ENCODE data around the gene PCDHB14. TPM values are rescaled to one million over a fixed set of nuclear protein-coding genes. Genes with fewer than 3 reads are reported as not detected.

The PCDHB14 gene
- total RNA-seq, 4 donors from 2014 or later: 1.5 to 2.9 (median 2.4) TPM

DNA sequence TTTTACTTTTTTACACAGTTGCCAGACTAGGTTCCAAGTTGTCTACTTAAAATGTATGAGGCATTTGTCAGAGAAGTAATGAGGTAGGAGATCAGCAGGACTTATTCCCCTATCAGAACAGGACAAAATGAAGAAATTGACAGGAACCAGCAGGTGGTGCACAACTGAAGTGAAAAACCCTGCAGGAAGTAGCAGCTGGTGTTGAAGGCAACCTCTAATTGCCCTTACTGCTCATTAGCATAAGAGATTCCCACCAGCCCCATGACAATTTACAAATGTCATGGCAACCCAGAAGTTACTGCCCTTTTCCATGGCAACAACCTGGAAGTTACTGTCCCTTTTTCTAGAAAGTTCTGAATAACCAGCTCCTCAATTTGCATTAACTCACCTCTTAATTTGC lies 27.4 kb downstream of the PCDHB14 start:
- TF ChIP-seq, protein P1, sequence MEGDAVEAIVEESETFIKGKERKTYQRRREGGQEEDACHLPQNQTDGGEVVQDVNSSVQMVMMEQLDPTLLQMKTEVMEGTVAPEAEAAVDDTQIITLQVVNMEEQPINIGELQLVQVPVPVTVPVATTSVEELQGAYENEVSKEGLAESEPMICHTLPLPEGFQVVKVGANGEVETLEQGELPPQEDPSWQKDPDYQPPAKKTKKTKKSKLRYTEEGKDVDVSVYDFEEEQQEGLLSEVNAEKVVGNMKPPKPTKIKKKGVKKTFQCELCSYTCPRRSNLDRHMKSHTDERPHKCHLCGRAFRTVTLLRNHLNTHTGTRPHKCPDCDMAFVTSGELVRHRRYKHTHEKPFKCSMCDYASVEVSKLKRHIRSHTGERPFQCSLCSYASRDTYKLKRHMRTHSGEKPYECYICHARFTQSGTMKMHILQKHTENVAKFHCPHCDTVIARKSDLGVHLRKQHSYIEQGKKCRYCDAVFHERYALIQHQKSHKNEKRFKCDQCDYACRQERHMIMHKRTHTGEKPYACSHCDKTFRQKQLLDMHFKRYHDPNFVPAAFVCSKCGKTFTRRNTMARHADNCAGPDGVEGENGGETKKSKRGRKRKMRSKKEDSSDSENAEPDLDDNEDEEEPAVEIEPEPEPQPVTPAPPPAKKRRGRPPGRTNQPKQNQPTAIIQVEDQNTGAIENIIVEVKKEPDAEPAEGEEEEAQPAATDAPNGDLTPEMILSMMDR (IDR thresholded peaks at IDR 0.05): no peak
- no peak for DNase-seq
- H3K27ac ChIP-seq: no peak overlapping the region
- no peaks in the 10 kb centered on the region for H3K4me1 ChIP-seq
- H3K9me3 ChIP-seq: peaks cover 0 to 100% (median 87%) of the 10 kb centered on the region in 3 donors
- no peaks in the 10 kb centered on the region for H3K36me3 ChIP-seq
- H3K4me3 ChIP-seq: no peak overlapping the region
- intact Hi-C loops (cut with DNase I): no loop called here
- H3K27me3 ChIP-seq: no peaks in the 10 kb centered on the region

GRCh38 chr5:141258464-141258863 lies 35.3 kb downstream of the PCDHB14 start:
- TF ChIP-seq, protein P1 (IDR thresholded peaks at IDR 0.05): no peak
- no peak for TF ChIP-seq POLR2A (IDR thresholded peaks at IDR 0.05)
- no peak for DNase-seq
- no peaks in the 10 kb centered on the region for H3K27me3 ChIP-seq
- no peaks in the 10 kb centered on the region for H3K36me3 ChIP-seq
- H3K4me3 ChIP-seq: no peak overlapping the region
- H3K27ac ChIP-seq: no peak overlapping the region
- intact Hi-C loops (cut with DNase I): no loop called here
- H3K9me3 ChIP-seq: peaks cover 11 to 100% (median 96%) of the 10 kb centered on the region in 3 donors
- H3K4me1 ChIP-seq: no peaks in the 10 kb centered on the region

- Histone ChIP-seq H3K4me1 (no peaks in the 10 kb centered on the region), H3K27ac (no peak overlapping the region), H3K4me3 (no peak overlapping the region), H3K9me3 (peaks cover 11 to 100% (median 96%) of the 10 kb centered on the region in 3 donors), H3K27me3 (no peaks in the 10 kb centered on the region), H3K36me3 (no peaks in the 10 kb centered on the region)
- intact Hi-C loops (cut with DNase I): no loop called here
- TF ChIP-seq, protein P1 (IDR thresholded peaks at IDR 0.05): no peak
- TF ChIP-seq POLR2A (IDR thresholded peaks at IDR 0.05): no peak
- DNase-seq: no peak
These were observed 35.8 kb downstream of the PCDHB14 start for GRCh38 chr5:141258948-141259347.

DNA sequence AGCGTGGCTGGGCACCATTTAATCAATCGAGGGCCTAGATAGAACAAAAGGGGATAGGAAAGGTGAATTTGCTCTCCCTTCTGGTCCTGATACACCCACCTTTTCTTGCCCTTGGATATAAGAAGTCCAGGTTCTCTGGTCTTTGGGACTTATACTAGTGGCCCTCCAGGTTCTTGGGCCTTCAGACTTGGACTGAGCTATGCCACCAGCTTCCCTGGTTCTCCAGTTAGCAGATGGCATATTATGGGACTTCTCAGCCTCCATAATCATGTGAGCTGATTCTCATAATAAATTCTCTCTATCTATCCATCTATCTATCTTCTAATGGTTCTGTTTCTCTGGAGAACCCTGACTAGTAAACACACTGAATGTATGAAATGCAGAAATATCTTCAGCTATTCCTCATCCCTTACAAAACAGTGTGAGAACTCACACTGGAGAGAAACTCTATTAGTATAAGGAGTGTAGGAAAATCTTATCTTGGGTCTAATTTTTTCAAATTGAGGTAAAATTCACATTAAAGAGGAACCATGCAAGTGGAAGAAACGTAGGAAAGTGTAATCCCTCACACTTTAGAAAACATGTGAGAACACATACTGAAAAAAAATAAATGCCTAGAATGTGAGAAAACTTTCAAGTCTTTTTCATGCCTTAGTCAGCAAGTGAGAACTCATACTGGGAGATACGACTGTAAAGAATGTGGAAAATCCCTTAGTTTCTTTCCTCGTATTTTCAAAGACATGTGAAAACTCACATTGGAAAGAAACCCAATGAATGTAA lies 37.5 kb downstream of the PCDHB14 start:
- Histone ChIP-seq H3K4me3 (no peak overlapping the region), H3K36me3 (no peaks in the 10 kb centered on the region), H3K27ac (no peak overlapping the region), H3K4me1 (no peaks in the 10 kb centered on the region), H3K27me3 (no peaks in the 10 kb centered on the region), H3K9me3 (peaks cover 15 to 100% (median 98%) of the 10 kb centered on the region in 3 donors)
- WGBS, 2 donors: 61 to 70% methylated on average over 5 of the region's 5 CpGs
- intact Hi-C loops (cut with DNase I): no loop called here
- TF ChIP-seq, protein P1 (IDR thresholded peaks at IDR 0.05): no peak
- no peak for TF ChIP-seq POLR2A (IDR thresholded peaks at IDR 0.05)
- DNase-seq: no peak

DNA sequence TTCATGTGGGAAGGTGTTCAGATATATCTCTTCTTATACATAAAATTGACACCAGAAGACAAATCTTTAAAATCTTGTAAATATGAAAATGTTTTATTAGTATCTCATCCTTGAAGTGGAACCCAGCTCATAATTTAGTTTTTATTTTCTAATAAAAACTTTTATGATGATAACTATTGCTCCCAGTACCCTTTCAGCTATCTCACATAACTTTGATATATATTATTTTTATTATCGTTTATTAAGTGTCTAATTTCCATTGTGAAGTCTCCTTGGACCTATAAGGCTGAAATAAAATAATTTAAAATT lies 38.0 kb downstream of the PCDHB14 start:
- no peak for DNase-seq
- whole genome bisulfite sequencing, 2 donors: 43 to 75% methylated on average over 1 of the region's 1 CpG
- Histone ChIP-seq H3K4me3 (no peak overlapping the region), H3K4me1 (no peaks in the 10 kb centered on the region), H3K27ac (no peak overlapping the region), H3K9me3 (peaks cover 15 to 100% (median 99%) of the 10 kb centered on the region in 3 donors), H3K27me3 (no peaks in the 10 kb centered on the region), H3K36me3 (no peaks in the 10 kb centered on the region)
- no peak for TF ChIP-seq POLR2A (IDR thresholded peaks at IDR 0.05)
- TF ChIP-seq, protein P1 (IDR thresholded peaks at IDR 0.05): no peak
- intact Hi-C loops (cut with DNase I): no loop called here
